SK-N-SH treated with all-trans-retinoic acid at 6 μM for 48 hours (cell line): ENCODE results near the gene UGT1A4.

Source experiments
- ATAC-seq: fragments of 200-7000 bp; cut with Tn5 transposase; 3 replicates; pipeline ENCODE4 v1.9.1; 2020; ENCODE audit warnings: mild to moderate bottlenecking, moderate library complexity
- BACH2 ChIP-seq: fragments of 250-450 bp; sonication (Bioruptor Pico); IDR thresholded peaks from 2 replicates; pipeline ENCODE4 v1.9.0; 2021; ENCODE audit warnings: mild to moderate bottlenecking, borderline replicate concordance
- CSDC2 ChIP-seq: fragments of 250-450 bp; sonication (Bioruptor Pico); IDR thresholded peaks from 2 replicates; pipeline ENCODE4 v1.5.0; 2020; ENCODE audit warnings: mild to moderate bottlenecking, moderate library complexity
- ESRRG ChIP-seq: fragments of 250-450 bp; sonication (Bioruptor Pico); IDR thresholded peaks from 2 replicates; pipeline ENCODE4 v1.6.1; 2021; ENCODE audit warnings: mild to moderate bottlenecking
- GLIS3 ChIP-seq: fragments of 250-450 bp; sonication (Bioruptor Pico); IDR thresholded peaks from 2 replicates; pipeline ENCODE4 v1.5.0; 2020; ENCODE audit warnings: mild to moderate bottlenecking, moderate library complexity
- ISL1 ChIP-seq: fragments of 250-450 bp; sonication (Bioruptor Pico); IDR thresholded peaks from 2 replicates; pipeline ENCODE4 v2.1.2; 2022; ENCODE audit warnings: mild to moderate bottlenecking, moderate library complexity
- OSR1 ChIP-seq: fragments of 250-450 bp; sonication (Bioruptor Pico); IDR thresholded peaks from 2 replicates; pipeline ENCODE4 v1.8.0; 2022; ENCODE audit warnings: moderate library complexity, mild to moderate bottlenecking, inconsistent platforms
- RARB ChIP-seq: fragments of 250-450 bp; sonication (Bioruptor Pico); IDR thresholded peaks from 2 replicates; pipeline ENCODE4 v1.8.0; 2021; ENCODE audit warnings: mild to moderate bottlenecking, moderate library complexity
- SNAI2 ChIP-seq: fragments of 250-450 bp; sonication (Bioruptor Pico); IDR thresholded peaks from 2 replicates; pipeline ENCODE4 v1.5.0; 2020; ENCODE audit warnings: mild to moderate bottlenecking, moderate library complexity
- TCF4 ChIP-seq: fragments of 250-450 bp; sonication (Bioruptor Pico); IDR thresholded peaks from 2 replicates; pipeline ENCODE4 v1.8.0; 2021; ENCODE audit warnings: mild to moderate bottlenecking, moderate library complexity, borderline replicate concordance
- TOX ChIP-seq: fragments of 250-450 bp; sonication (Bioruptor Pico); IDR thresholded peaks from 2 replicates; pipeline ENCODE4 v1.8.0; 2021; ENCODE audit warnings: mild to moderate bottlenecking, moderate library complexity, borderline replicate concordance
- ZC3H10 ChIP-seq: fragments of 250-450 bp; sonication (Bioruptor Pico); IDR thresholded peaks from 2 replicates; pipeline ENCODE4 v1.5.1; 2021; ENCODE audit warnings: mild to moderate bottlenecking, moderate library complexity
- ZNF565 ChIP-seq: fragments of 450-650 bp; formaldehyde crosslinking; conservative IDR thresholded peaks from 2 replicates; pipeline ENCODE4 v1.5.0; 2020; ENCODE audit warnings: low read depth, mild to moderate bottlenecking, moderate library complexity
- ZNF70 ChIP-seq: fragments of 450-650 bp; formaldehyde crosslinking; IDR thresholded peaks from 2 replicates; pipeline ENCODE4 v1.5.0; 2020; ENCODE audit warnings: mild to moderate bottlenecking, moderate library complexity
- ZNF8 ChIP-seq: fragments of 450-650 bp; formaldehyde crosslinking; IDR thresholded peaks from 2 replicates; pipeline ENCODE4 v1.5.0; 2020; ENCODE audit warnings: mild to moderate bottlenecking, moderate library complexity
- TF ChIP-seq, protein P1 (sequence below): fragments of 250-450 bp; sonication (Bioruptor Pico); IDR thresholded peaks from 2 replicates; pipeline ENCODE4 v1.5.1; 2021; ENCODE audit warnings: mild to moderate bottlenecking, moderate library complexity
- TF ChIP-seq, protein P2 (sequence below): fragments of 250-450 bp; sonication (Bioruptor Pico); IDR thresholded peaks from 2 replicates; pipeline ENCODE4 v1.8.0; 2021; ENCODE audit warnings: low read depth, mild to moderate bottlenecking, moderate library complexity, borderline replicate concordance
- TF ChIP-seq, protein P3 (sequence below): fragments of 250-450 bp; sonication (Bioruptor Pico); IDR thresholded peaks from 2 replicates; pipeline ENCODE4 v1.5.1; 2020; ENCODE audit warnings: low read depth, mild to moderate bottlenecking, moderate library complexity
- TF ChIP-seq, protein P4 (sequence below): fragments of 250-450 bp; sonication (Bioruptor Pico); IDR thresholded peaks from 2 replicates; pipeline ENCODE4 v1.8.0; 2020; ENCODE audit warnings: mild to moderate bottlenecking, moderate library complexity, borderline replicate concordance
- TF ChIP-seq, protein P5 (sequence below): fragments of 250-450 bp; sonication (Bioruptor Pico); IDR thresholded peaks from 2 replicates; pipeline ENCODE4 v1.5.0; 2020; ENCODE audit warnings: mild to moderate bottlenecking, moderate library complexity

The UGT1A4 gene

DNA sequence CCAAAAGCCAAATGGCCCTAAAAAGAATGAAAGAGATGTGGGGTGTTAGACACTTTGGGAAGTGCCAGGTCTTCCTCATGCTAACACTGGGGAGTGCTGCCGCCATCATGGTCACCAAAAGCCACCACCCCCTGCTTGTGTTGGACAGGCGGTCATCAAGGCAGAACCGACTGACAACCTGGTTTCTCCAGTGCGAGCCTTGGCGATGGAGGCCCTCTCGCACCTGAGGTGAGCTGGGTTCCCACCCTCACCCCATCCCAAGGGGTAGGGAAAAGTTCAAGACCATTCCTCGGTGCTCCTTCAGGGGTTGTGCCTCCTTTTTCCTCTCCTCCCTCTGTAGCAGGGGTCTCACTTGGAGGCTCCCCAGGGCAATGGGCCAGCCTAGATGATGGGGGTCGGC is 93.2 kb downstream of the UGT1A4 start:
- ATAC-seq = no peak
- no peak for TF ChIP-seq GLIS3 (CRISPR knock-in tag)
- TF ChIP-seq, protein P1, sequence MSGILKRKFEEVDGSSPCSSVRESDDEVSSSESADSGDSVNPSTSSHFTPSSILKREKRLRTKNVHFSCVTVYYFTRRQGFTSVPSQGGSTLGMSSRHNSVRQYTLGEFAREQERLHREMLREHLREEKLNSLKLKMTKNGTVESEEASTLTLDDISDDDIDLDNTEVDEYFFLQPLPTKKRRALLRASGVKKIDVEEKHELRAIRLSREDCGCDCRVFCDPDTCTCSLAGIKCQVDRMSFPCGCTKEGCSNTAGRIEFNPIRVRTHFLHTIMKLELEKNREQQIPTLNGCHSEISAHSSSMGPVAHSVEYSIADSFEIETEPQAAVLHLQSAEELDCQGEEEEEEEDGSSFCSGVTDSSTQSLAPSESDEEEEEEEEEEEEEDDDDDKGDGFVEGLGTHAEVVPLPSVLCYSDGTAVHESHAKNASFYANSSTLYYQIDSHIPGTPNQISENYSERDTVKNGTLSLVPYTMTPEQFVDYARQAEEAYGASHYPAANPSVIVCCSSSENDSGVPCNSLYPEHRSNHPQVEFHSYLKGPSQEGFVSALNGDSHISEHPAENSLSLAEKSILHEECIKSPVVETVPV (CRISPR knock-in tag) = no peak
- no peak for TF ChIP-seq ZNF8 (CRISPR knock-in tag)
- no peak for TF ChIP-seq CSDC2 (CRISPR knock-in tag)
- TF ChIP-seq ZC3H10 (CRISPR knock-in tag) = no peak
- TF ChIP-seq, protein P2, sequence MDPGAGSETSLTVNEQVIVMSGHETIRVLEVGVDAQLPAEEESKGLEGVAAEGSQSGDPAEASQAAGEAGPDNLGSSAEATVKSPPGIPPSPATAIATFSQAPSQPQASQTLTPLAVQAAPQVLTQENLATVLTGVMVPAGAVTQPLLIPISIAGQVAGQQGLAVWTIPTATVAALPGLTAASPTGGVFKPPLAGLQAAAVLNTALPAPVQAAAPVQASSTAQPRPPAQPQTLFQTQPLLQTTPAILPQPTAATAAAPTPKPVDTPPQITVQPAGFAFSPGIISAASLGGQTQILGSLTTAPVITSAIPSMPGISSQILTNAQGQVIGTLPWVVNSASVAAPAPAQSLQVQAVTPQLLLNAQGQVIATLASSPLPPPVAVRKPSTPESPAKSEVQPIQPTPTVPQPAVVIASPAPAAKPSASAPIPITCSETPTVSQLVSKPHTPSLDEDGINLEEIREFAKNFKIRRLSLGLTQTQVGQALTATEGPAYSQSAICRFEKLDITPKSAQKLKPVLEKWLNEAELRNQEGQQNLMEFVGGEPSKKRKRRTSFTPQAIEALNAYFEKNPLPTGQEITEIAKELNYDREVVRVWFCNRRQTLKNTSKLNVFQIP = no peak
- no peak for TF ChIP-seq TCF4
- TF ChIP-seq SNAI2 = no peak
- TF ChIP-seq, protein P3, sequence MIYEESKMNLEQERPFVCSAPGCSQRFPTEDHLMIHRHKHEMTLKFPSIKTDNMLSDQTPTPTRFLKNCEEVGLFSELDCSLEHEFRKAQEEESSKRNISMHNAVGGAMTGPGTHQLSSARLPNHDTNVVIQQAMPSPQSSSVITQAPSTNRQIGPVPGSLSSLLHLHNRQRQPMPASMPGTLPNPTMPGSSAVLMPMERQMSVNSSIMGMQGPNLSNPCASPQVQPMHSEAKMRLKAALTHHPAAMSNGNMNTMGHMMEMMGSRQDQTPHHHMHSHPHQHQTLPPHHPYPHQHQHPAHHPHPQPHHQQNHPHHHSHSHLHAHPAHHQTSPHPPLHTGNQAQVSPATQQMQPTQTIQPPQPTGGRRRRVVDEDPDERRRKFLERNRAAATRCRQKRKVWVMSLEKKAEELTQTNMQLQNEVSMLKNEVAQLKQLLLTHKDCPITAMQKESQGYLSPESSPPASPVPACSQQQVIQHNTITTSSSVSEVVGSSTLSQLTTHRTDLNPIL (CRISPR knock-in tag) = no peak
- no peak for TF ChIP-seq TOX

DNA sequence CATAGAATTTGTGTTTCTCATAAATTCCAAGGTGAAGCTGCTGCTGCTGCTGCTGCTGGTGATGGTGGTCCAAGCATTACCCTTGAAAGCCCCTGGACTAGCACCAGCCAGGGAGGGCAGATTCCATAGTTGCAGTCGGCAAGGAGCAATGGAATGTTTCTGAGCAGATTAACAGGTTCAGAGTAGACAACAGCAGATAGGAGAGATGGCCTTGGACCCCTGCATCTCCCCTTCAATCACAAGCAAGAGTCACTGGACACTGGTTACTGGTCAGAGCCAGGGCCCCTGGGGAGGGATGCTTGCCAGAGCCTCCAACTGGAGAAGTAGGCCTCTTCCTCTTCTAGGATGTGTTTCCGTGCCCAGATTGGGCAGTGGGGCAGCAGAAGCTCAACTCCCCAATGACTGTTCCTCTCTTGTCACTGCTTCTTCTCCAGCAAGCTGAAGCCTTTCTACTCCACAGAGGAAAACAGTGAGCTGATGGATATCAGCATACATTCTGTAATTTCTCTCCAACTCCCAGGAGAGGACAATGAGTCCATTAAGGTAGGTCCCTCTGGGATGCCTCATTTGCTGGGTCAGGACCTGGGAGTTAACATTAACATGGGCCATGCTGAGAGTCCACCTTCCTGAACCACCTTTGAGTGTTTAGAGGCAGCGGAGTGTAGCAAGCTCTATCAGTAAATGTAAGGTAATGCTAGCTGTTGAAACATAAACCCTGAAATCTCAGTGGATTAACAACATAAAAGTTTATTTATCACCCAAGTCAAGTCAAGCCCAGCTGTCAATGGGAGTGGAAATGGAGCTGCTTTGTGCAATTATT is 94.9 kb downstream of the UGT1A4 start:
- TF ChIP-seq BACH2 (CRISPR knock-in tag) (no peak), TCF4 (no peak), ESRRG (CRISPR knock-in tag) (no peak), ZNF8 (CRISPR knock-in tag) (no peak), TOX (no peak), RARB (CRISPR knock-in tag) (no peak), OSR1 (CRISPR knock-in tag) (no peak), CSDC2 (CRISPR knock-in tag) (no peak), ZNF70 (no peak), GLIS3 (CRISPR knock-in tag) (no peak), ISL1 (CRISPR knock-in tag) (no peak), ZNF565 (CRISPR knock-in tag) (no peak)
- TF ChIP-seq, protein P4, sequence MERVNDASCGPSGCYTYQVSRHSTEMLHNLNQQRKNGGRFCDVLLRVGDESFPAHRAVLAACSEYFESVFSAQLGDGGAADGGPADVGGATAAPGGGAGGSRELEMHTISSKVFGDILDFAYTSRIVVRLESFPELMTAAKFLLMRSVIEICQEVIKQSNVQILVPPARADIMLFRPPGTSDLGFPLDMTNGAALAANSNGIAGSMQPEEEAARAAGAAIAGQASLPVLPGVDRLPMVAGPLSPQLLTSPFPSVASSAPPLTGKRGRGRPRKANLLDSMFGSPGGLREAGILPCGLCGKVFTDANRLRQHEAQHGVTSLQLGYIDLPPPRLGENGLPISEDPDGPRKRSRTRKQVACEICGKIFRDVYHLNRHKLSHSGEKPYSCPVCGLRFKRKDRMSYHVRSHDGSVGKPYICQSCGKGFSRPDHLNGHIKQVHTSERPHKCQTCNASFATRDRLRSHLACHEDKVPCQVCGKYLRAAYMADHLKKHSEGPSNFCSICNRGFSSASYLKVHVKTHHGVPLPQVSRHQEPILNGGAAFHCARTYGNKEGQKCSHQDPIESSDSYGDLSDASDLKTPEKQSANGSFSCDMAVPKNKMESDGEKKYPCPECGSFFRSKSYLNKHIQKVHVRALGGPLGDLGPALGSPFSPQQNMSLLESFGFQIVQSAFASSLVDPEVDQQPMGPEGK (CRISPR knock-in tag) = no peak
- TF ChIP-seq, protein P1 (CRISPR knock-in tag) = no peak
- TF ChIP-seq, protein P5, sequence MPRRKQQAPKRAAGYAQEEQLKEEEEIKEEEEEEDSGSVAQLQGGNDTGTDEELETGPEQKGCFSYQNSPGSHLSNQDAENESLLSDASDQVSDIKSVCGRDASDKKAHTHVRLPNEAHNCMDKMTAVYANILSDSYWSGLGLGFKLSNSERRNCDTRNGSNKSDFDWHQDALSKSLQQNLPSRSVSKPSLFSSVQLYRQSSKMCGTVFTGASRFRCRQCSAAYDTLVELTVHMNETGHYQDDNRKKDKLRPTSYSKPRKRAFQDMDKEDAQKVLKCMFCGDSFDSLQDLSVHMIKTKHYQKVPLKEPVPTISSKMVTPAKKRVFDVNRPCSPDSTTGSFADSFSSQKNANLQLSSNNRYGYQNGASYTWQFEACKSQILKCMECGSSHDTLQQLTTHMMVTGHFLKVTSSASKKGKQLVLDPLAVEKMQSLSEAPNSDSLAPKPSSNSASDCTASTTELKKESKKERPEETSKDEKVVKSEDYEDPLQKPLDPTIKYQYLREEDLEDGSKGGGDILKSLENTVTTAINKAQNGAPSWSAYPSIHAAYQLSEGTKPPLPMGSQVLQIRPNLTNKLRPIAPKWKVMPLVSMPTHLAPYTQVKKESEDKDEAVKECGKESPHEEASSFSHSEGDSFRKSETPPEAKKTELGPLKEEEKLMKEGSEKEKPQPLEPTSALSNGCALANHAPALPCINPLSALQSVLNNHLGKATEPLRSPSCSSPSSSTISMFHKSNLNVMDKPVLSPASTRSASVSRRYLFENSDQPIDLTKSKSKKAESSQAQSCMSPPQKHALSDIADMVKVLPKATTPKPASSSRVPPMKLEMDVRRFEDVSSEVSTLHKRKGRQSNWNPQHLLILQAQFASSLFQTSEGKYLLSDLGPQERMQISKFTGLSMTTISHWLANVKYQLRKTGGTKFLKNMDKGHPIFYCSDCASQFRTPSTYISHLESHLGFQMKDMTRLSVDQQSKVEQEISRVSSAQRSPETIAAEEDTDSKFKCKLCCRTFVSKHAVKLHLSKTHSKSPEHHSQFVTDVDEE (CRISPR knock-in tag) = no peak
- TF ChIP-seq, protein P3 (CRISPR knock-in tag) = no peak
- TF ChIP-seq, protein P2 = no peak
- TF ChIP-seq, all 23 proteins: peak for 0
- ATAC-seq = no peak
